Measurements from ENCODE around the gene EHD1.

DNA sequence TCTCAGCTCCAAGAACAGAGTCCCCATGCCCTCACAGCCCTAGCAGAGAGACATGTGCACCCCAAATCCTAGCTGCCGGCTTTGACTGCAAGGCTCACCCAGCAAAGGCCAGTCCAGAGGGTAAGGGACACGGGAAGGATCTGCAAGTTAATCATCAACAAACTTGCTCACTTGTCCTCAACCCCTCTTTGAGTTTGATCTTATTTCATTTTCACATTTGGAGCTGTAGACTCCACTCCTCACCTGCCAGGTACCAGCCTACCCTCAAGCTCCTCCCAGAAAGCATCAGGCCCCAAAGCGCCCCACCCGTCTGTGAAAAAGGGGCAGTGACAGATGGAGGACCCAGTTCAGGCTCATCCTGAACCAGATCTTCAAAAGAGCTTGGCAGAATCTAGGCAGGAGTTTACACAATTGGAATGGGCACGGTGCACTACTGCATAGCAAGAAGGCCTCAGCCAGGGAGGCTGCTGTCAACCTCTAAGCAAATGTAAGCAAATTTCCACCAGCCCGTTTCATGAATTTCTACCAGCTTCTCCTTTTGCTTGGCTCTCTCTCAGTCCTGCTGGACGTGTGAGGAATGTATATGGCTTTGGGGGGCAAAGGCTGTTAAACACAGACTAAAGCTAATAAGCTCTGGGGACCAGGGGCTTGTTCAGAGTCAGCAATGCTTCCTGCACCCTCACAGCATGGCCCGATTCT, 5.5 kb downstream of the EHD1 start:
- TF ChIP-seq, protein P1, sequence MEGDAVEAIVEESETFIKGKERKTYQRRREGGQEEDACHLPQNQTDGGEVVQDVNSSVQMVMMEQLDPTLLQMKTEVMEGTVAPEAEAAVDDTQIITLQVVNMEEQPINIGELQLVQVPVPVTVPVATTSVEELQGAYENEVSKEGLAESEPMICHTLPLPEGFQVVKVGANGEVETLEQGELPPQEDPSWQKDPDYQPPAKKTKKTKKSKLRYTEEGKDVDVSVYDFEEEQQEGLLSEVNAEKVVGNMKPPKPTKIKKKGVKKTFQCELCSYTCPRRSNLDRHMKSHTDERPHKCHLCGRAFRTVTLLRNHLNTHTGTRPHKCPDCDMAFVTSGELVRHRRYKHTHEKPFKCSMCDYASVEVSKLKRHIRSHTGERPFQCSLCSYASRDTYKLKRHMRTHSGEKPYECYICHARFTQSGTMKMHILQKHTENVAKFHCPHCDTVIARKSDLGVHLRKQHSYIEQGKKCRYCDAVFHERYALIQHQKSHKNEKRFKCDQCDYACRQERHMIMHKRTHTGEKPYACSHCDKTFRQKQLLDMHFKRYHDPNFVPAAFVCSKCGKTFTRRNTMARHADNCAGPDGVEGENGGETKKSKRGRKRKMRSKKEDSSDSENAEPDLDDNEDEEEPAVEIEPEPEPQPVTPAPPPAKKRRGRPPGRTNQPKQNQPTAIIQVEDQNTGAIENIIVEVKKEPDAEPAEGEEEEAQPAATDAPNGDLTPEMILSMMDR (IDR thresholded peaks at IDR 0.05; ENCODE audit: control extremely low read depth in 1 of 3, insufficient read depth in 1 of 3, low read depth in 1 of 3, low read length in 3 of 3), result no peak
- TF ChIP-seq, protein P2, sequence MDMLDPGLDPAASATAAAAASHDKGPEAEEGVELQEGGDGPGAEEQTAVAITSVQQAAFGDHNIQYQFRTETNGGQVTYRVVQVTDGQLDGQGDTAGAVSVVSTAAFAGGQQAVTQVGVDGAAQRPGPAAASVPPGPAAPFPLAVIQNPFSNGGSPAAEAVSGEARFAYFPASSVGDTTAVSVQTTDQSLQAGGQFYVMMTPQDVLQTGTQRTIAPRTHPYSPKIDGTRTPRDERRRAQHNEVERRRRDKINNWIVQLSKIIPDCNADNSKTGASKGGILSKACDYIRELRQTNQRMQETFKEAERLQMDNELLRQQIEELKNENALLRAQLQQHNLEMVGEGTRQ (IDR thresholded peaks at IDR 0.05; ENCODE audit: low read length), result no peak
- TF ChIP-seq JUND (IDR thresholded peaks at IDR 0.05; ENCODE audit: low read length), result no peak
- TF ChIP-seq POU5F1 (IDR thresholded peaks at IDR 0.05; ENCODE audit: low read depth, low read length), result no peak
- TF ChIP-seq ZNF274 (IDR thresholded peaks at IDR 0.05; ENCODE audit: borderline replicate concordance, extremely low read depth, low read length), result no peak
- TF ChIP-seq EZH2 (IDR thresholded peaks at IDR 0.05; ENCODE audit: low read depth, low read length, severe bottlenecking), result no peak
- TF ChIP-seq TAF7 (optimal IDR thresholded peaks at IDR 0.05; ENCODE audit: borderline replicate concordance, low read depth, low read length), result no peak
